ENCODE data around the gene SETDB2.

Gene SETDB2

DNA sequence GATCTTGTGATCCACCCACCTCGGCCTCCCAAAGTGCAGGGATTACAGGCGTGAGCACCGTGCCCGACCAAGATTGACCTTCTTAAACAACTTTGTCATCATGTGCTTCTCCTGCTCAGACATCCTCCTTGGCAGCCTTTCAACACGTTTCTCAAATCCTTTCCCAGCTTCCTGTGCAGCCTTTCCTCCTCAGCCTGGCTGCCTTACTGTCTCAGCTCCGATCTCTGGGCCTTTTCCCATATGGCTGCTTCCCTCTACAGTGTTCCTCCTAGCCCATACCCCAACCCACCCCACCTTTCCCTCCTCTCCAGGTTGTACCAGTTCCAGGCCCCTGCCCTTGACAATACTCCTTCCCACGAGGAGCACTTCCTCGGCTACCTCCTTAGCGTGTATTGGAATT is 58.9 kb downstream of the SETDB2 start:
- TF ChIP-seq CEBPB (IDR thresholded peaks at IDR 0.05) (no peak), ZBTB7A (IDR thresholded peaks at IDR 0.05; ENCODE audit: low read depth) (no peak), RAD21 (IDR thresholded peaks at IDR 0.05; ENCODE audit: low read depth) (no peak), TAF1 (IDR thresholded peaks at IDR 0.05; ENCODE audit: low read depth) (no peak), TEAD4 (IDR thresholded peaks at IDR 0.05) (no peak), EP300 (IDR thresholded peaks at IDR 0.05; ENCODE audit: borderline replicate concordance) (no peak), NFIC (IDR thresholded peaks at IDR 0.05) (no peak), FOXM1 (IDR thresholded peaks at IDR 0.05; ENCODE audit: borderline replicate concordance, low read depth) (no peak), CREB1 (IDR thresholded peaks at IDR 0.05; ENCODE audit: low read depth) (no peak), TCF12 (IDR thresholded peaks at IDR 0.05; ENCODE audit: low read depth) (no peak), YY1 (IDR thresholded peaks at IDR 0.05; ENCODE audit: low read depth) (no peak), EGR1 (IDR thresholded peaks at IDR 0.05) (no peak)
- TF ChIP-seq, protein P1, sequence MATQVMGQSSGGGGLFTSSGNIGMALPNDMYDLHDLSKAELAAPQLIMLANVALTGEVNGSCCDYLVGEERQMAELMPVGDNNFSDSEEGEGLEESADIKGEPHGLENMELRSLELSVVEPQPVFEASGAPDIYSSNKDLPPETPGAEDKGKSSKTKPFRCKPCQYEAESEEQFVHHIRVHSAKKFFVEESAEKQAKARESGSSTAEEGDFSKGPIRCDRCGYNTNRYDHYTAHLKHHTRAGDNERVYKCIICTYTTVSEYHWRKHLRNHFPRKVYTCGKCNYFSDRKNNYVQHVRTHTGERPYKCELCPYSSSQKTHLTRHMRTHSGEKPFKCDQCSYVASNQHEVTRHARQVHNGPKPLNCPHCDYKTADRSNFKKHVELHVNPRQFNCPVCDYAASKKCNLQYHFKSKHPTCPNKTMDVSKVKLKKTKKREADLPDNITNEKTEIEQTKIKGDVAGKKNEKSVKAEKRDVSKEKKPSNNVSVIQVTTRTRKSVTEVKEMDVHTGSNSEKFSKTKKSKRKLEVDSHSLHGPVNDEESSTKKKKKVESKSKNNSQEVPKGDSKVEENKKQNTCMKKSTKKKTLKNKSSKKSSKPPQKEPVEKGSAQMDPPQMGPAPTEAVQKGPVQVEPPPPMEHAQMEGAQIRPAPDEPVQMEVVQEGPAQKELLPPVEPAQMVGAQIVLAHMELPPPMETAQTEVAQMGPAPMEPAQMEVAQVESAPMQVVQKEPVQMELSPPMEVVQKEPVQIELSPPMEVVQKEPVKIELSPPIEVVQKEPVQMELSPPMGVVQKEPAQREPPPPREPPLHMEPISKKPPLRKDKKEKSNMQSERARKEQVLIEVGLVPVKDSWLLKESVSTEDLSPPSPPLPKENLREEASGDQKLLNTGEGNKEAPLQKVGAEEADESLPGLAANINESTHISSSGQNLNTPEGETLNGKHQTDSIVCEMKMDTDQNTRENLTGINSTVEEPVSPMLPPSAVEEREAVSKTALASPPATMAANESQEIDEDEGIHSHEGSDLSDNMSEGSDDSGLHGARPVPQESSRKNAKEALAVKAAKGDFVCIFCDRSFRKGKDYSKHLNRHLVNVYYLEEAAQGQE (IDR thresholded peaks at IDR 0.05; ENCODE audit: low read depth) = no peak
- TF ChIP-seq, protein P2, sequence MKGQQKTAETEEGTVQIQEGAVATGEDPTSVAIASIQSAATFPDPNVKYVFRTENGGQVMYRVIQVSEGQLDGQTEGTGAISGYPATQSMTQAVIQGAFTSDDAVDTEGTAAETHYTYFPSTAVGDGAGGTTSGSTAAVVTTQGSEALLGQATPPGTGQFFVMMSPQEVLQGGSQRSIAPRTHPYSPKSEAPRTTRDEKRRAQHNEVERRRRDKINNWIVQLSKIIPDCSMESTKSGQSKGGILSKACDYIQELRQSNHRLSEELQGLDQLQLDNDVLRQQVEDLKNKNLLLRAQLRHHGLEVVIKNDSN (IDR thresholded peaks at IDR 0.05) = no peak
- TF ChIP-seq, protein P3, sequence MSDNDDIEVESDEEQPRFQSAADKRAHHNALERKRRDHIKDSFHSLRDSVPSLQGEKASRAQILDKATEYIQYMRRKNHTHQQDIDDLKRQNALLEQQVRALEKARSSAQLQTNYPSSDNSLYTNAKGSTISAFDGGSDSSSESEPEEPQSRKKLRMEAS (IDR thresholded peaks at IDR 0.05) = no peak

DNA sequence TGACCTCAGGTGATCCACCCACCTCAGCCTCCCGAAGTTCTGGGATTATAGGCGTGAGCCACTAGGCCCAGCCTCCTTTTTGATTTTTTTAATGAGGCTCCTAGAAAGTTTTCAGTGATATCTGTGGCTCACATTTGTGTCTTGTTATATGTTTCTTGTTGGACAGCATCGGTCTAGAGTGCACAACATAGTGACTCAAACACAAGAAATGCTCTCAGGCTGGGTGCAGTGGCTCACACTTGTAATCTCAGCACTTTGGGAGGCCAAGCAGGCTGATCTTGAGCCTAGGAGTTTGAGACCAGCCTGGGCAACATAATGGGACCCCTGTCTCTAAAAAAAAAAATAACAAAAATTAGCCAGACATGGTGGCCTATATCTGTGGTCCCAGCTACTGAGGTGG is 59.9 kb downstream of the SETDB2 start:
- no peak for TF ChIP-seq NFIC (IDR thresholded peaks at IDR 0.05)
- no peak for TF ChIP-seq TAF1 (IDR thresholded peaks at IDR 0.05; ENCODE audit: low read depth)
- no peak for TF ChIP-seq EP300 (IDR thresholded peaks at IDR 0.05; ENCODE audit: borderline replicate concordance)
- TF ChIP-seq, protein P1 (IDR thresholded peaks at IDR 0.05; ENCODE audit: low read depth) = no peak

DNA sequence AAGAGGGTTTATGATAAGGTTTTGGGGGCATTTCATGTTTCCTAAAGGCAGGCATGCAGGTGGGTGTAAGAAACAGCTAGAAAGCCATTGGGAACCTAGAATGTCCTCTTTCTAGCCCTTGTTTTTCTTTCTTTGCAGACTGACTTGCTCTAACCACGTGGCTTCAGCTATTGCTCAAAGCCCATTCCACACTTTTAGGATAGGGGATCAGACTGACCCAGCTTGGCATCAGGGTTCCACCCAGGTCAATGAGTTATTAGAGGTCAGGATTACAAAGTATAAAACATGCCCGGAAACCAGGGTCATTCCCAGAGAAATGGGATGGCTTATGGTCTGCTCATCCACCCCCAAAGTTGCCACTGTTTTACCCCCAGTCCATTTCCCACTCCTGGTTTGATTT is 68.5 kb downstream of the SETDB2 start:
- TF ChIP-seq TCF12 (IDR thresholded peaks at IDR 0.05; ENCODE audit: low read depth) (no peak), YY1 (IDR thresholded peaks at IDR 0.05; ENCODE audit: low read depth) (no peak), RAD21 (IDR thresholded peaks at IDR 0.05; ENCODE audit: low read depth) (no peak), CREB1 (IDR thresholded peaks at IDR 0.05; ENCODE audit: low read depth) (no peak), CEBPB (IDR thresholded peaks at IDR 0.05) (no peak), TAF1 (IDR thresholded peaks at IDR 0.05; ENCODE audit: low read depth) (no peak), ZBTB7A (IDR thresholded peaks at IDR 0.05; ENCODE audit: low read depth) (no peak), EGR1 (IDR thresholded peaks at IDR 0.05) (no peak), FOXM1 (IDR thresholded peaks at IDR 0.05; ENCODE audit: borderline replicate concordance, low read depth) (no peak)
- TF ChIP-seq, protein P1 (IDR thresholded peaks at IDR 0.05; ENCODE audit: low read depth) = no peak
- TF ChIP-seq, protein P2 (IDR thresholded peaks at IDR 0.05) = no peak

DNA sequence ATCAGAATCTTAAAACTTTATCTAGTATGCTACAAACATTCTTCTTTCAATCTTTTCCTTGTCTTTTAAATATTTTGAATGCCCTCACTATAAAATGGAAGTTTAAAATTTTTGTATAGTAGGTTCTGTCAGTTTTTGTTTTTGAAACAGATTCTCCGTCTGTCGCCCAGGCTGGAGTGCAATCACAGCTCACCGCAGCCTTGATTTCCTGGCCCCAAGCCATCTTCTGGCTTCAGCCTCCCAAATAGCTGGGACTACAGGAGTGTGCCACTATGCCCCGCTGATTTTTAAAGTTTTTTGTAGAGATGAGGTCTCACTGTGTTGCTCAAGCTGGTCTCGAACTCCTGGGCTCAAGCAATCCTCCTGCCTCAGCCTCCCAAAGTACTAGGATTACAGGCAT is 72.4 kb downstream of the SETDB2 start:
- TF ChIP-seq CEBPB (IDR thresholded peaks at IDR 0.05) (no peak), RAD21 (IDR thresholded peaks at IDR 0.05; ENCODE audit: low read depth) (no peak), CREB1 (IDR thresholded peaks at IDR 0.05; ENCODE audit: low read depth) (no peak), TAF1 (IDR thresholded peaks at IDR 0.05; ENCODE audit: low read depth) (no peak)

DNA sequence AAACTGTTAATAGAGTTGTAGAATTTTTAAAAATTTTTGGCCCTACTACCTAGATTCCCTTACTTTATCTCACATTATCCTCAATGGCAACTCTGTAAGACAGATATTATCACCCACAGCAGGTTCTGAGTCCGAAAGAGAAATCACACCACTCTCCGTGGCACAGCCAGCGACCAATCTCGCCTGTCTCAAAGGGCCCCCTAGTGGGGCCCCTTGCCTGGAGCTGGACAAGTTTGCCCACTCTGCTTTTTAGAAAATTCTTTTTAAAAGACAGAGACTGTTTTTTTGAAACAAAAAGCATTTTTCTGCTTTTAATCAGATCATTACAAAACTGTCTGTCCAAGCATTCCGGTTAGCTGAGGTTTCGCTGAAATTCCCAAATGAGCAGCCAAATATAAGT is 73.4 kb downstream of the SETDB2 start:
- TF ChIP-seq CEBPB (IDR thresholded peaks at IDR 0.05) (no peak), EGR1 (IDR thresholded peaks at IDR 0.05) (no peak), CREB1 (IDR thresholded peaks at IDR 0.05; ENCODE audit: low read depth) (no peak), ZBTB7A (IDR thresholded peaks at IDR 0.05; ENCODE audit: low read depth) (no peak)

All from Ishikawa (cell line).